ENCODE results near the gene CFAP92.

GRCh38 chr3:129026728-129027543 is 33.1 kb upstream of the CFAP92 start:
- peak; percentile 14 for TF ChIP-seq CTCF (IDR thresholded peaks at IDR 0.05; ENCODE audit: insufficient read depth, low read depth, low read length)
- no peak for TF ChIP-seq EZH2 (IDR thresholded peaks at IDR 0.05; ENCODE audit: insufficient read depth, low read length)
